ENCODE measurements around the gene ADAMTSL4.

ADAMTSL4 gene

DNA sequence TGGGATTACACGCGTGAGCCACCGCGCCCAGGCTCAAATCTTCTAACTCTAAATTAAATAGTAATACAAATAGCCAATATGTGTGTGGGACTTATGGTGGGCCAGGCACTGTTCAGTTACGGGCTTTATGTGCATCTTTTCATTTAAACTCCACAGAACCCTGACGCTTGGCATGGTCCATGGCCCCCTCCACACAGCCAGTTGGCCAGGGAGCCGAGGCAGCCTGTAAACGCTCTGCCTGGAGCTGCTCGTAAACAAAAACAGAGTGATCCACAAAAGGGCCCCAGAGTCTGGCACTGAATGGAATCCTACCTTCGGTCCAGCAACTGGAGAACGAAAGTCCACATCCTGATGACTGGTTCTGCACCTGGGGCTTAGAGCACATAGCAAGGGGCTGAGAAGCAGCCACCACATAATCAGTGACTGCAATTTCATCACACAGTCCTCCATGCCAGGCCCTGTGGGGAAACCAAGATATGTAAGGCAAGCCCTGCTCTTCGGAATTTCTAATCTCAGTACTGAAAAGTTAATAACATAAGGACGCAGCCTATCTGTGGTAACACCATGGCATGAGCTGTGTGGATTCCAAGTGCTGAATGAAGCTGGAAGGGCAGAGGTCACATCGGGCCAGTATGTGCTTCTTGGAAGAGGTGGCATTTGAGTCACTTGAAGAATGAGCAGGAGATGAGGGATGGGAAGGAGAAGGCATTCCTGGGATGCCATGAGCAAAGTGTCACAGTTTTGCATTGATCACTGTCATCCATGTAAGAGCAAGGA, 13.5 kb upstream of the ADAMTSL4 start:
- ATAC-seq: no peak
- no peak for DNase-seq

DNA sequence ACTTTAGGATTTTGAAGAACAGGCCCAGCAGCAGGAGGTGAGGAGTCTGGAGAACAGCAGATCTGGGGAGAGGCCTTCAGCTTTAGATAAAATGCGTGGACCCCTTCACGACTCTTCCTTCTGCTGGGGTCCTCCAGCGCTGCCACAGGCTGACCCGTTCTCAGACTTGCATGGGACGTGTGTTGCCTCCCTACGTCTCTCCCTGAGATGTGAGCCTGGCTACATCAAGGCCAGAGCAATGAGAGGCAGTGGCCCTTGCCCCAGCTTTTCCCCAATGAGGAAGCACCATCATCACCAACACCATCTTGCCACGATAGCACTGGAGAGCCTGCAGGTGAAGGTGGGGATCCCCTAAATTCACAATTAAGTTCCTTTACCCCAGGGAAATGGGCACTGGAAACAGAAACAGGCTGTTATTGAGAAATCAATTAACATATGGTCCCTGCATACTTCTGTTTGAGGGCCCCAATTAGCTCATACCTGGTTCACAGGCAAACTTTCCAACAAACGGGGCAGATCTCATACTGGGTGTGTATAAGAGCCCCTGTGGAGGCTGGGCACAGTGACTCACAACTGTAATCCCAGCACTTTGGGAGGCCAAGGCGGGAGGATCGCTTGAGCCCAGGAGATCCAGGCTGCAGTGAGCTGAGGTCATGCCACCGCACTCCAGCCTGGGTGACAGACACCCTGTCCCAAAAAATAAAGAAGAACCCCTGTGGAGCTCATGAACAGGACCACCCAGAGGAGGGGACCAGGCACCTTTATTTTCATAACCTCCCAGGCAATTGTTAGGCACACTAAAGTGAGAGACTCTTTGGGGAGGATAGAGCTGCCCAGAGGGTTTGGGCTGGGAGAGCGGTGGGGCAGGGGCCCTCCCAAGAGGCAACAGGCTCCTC, 12.1 kb upstream of the ADAMTSL4 start:
- DNase-seq (no peak), ATAC-seq (no peak)

DNA sequence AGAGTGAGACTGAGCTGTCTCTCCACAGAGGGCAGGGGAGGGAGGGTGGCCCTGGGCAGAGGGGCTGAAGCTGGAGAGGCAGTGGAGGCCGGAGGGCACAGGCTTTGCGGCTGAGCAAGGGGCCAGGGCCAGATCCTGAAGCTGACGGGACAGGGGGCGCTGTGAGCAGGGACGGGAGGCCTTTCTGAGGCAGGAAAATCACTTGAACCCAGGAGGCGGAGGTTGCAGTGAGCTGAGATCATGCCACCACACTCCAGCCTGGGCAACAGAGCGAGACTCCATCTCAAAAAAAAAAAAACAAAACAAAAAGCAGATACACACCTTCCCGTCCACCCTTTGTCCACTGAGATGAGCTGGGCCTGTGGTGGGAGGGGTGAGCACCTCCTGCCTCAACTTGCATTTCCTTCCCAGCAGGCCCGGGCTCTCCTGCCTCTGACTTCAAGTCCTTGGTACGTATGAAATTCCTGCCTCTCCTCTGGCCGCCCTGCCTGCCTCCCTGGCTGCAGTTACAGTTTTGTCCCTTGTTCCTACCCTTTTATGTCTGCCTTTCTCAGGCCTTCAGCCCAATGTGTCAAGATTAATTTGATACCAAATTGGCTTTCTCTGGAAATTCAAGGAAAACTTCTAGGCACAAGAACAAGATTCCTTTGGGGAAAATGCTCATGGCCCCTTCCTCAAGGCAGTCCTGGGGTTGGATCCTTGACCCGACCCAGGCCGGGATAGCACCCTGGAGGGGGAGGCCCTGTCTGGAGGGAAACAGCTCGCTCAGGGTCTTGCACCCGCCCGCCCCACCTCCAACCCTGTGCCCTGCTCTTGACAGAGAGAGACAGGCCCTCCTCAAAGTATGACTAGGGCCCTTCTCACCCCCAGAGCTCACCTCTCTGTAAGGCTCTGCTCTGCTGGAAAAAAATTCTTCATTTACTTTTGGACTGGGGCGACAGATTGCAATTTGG, 11.2 kb upstream of the ADAMTSL4 start:
- no peak for DNase-seq
- ATAC-seq: no peak

DNA sequence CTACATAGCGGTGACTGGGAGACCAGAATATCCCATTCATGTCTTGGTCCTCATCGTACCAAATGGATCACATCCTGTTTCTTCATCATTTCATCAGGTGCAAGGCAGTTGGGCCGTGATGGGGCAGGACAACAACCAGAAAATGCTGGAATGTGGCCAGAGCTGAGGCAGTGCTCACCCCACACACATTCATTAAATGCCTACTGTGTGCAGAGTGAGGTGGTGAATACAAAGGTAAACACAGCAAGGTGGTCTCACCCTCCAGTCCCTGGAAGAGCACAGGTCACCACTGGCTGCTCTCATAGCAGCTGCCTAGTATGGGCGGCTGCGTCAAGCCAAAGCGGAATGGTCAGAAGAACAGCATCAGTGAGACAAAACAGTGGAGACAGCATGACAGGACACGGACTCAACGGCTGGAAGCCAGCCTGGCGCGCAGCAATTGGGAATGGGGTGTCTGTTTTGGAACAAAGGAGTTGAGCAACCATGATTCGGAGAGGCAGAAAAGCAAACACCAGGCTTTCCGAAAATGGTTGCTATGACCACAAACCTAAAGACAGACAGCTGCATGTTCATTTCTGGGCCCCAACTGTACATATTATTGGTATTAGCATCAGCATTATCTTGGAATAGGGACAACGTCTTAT, 5.6 kb upstream of the ADAMTSL4 start:
- no peak for DNase-seq
- ATAC-seq: no peak

DNA sequence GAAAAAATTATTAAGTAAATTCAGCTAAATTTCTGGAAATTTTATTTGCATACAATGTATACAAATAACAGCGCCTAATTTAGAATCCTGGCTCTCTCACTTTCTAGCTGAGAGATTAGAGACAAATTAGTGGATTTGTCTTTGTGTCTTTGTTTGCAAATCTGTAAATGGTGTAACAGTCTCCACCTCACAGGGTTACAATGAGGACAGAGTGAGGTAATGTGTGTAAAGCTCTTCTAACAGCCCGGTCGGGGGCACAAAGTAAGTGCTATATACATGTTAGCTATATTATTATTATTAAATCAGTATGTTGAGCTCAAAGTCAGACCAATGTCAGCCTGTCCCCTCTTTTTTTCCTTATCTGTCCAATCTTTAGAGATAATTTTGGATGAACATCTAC, 5.0 kb upstream of the ADAMTSL4 start:
- ATAC-seq (no peak), DNase-seq (no peak)

DNA sequence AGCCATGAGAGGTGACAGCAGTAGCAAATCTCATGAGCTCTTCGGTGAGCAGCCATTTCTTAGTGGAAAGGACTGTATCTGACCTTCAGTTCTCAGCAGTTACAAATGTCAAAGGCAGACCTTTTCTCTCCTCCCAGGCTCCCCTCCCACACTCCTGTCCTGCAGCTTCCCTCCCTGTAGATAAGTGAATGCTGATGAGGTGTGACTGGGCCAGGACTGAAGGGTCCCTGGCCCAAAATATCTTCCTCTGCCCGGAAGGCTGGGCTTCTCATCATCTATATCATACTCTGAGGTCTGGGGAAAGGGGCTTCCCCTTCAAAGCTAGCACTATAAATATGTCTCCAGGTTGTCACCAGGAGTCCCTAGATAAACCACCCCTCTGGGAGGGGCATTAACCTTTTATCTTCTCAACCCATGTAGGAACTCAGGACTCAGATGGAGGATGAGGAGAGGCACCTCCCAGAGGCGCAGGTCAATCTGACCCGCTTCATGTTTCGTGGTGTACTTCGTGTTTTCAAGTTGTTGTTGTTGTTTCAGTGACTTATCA, 3.6 kb upstream of the ADAMTSL4 start:
- ATAC-seq: peak; percentile 20
- no peak for DNase-seq

DNA sequence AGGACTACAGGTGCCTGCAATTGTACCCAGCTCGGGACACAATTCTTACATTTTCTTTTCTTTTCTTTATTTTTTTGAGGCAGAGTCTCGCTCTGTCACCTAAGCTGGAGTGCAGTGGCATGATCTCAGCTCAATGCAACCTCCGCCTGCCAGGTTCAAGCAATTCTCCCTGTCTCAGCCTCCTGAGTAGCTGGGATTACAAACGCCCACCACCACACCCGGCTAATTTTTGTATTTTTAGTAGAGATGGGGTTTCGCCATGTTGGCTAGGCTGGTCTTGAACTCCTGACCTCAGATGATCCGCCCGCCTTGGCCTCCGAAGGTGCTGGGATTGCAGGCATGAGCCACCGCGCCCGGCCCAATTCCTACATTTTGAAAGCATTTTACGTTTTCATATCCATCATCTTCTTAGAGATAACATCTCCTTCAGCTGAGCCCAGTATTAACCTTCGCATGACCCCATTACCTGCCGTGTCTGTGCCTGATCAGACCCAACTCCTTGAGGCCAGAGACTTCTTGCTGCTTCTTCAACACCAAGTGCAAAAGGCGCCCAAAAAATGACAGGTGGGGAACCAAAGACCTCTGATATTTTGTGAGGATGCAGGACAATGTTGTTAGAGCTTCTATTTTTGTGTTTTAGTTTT, 2.8 kb upstream of the ADAMTSL4 start:
- DNase-seq: no peak
- no peak for ATAC-seq

DNA sequence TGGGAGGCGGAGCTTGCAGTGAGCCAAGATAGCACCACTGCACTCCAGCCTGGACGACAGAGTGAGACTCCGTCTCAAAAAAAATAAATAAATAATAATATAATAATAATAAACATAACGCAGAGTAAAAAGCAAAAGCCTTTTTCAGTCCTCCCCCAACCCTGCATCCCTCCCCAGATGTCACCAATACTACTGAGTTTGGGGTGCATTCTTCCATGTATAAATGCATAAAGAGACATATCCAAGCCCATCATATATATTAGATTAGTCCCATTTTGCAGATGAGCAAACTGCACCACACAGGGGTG, 930 bp upstream of the ADAMTSL4 start:
- ATAC-seq: no peak
- DNase-seq: no peak

DNA sequence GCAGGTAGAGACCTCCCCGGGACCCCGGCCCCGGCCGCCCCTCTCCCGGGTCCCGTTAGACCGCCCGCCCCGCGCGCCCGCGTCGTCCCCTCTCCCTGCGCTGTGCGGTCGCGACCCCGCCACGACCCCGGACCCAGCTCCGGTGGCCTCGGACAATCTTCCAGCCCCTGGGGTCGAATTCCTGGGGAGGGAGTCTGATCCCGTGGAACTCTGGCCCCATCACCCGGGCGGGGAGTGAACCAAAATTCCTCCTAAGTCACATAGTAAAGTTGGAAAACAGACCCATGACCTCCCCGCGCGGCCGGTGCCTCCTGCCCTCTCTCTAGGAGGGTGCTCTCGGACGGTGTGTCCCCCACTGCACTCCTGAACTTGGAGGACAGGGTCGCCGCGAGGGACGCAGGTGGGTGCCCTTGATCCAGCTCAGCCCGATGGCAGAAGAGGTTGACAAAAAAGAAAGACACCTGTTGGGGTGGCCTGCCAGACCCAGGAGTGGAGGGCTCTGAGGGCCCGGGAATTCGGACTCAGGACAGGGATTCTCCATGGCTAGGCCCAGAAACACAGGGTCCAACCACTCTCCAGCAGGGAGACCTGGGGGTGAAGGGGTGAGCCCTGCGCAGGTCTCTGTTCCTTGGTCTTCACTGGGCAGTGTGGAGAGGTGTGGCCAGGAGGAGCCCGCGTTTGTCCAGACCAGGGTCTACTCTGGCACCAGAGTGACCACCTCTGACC, 451 bp downstream of the ADAMTSL4 start:
- DNase-seq (no peak), ATAC-seq (no peak)

DNA sequence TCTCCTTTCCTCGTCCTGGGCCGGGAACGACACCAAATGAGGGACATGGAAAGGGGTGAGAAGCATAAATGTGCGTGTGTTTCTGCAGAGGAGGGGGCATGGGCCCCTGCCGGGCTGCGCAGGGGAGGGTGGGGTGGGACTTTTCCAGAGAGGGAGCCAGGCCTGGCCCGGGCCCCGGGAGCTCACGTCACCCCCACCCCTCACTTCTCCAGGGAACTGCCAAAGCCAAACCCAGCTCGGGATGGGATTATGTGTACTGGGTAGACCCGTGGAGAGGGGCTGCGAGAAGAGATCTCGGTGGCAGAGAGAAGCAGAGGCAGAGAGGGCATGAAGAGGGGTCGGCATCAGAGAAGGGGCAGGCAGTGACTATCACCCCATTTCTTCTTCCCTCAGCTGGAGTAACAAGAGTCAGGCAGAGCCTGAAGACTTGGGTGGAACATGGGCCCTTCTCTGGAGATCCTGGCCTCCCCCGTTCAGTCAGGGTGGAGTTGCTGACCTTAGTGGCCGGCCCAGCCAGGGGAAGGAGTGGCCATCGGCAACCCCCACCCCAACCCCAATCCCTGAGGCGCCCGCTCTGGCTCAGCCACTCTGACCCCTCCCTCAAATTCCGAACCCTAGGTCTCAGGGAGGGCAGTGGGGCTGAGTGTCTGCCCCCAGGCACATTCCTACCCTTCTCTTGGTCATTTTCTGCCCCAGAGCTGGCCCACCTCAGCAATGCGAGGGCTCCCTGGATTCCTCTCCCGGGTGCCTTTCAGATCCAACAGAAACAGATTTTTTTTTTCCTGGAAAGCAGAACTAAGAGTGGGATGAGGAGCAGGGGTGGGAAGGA, 1.2 kb downstream of the ADAMTSL4 start:
- ATAC-seq: no peak
- DNase-seq: no peak

DNA sequence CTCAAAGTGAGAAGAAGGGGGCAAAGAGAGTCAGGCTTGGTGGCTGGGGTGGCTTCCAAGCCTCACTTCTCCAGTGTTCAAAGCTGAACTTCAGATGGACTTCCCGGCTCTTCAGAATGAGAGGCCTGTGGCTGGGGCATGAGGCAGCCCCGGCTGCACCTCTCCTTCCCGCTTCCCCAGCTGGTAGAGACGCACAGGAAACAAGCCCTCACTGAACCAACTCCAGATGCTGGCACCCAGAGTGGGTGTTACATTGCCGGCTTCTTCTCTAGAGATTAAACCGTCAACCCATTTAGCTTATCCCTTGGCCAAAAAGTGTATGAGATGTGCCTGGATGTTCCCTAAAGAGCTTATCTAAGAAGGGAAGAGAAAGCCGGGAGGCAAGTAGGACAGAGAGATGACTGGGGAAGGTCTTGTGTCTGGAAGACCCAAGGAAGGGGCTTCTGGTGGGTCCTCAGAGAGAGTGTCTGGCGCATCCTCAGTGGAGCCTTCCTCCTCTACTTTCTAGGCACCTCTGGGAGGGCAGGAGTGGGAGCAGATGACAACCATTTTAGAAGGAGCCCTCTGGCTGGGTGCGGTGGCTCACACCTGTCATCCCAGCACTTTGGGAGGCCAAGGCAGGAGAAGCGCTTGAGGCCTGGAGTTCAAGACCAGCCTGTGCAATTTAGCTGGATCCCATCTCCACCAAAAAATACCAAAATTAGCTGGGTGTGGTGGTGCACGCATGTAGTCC, 2.0 kb downstream of the ADAMTSL4 start:
- no peak for ATAC-seq
- DNase-seq: no peak

DNA sequence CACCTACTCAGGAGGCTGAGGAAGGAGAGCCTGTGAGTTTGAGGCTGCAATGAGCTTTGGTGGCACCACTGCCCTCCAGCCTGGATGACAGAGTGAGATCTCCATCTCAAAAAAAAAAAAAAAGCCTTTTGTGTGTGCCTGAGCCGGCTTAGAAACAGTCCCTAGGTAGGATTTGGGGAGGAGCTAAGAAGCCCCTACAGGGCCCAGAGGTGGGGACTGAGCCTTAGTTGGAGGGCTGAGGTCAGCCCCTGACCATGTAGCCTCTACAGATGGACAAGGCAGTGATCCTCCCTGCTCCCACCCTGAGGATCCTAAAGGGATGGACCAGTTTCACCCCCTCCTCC, 2.5 kb downstream of the ADAMTSL4 start:
- DNase-seq (no peak), ATAC-seq (no peak)

DNA sequence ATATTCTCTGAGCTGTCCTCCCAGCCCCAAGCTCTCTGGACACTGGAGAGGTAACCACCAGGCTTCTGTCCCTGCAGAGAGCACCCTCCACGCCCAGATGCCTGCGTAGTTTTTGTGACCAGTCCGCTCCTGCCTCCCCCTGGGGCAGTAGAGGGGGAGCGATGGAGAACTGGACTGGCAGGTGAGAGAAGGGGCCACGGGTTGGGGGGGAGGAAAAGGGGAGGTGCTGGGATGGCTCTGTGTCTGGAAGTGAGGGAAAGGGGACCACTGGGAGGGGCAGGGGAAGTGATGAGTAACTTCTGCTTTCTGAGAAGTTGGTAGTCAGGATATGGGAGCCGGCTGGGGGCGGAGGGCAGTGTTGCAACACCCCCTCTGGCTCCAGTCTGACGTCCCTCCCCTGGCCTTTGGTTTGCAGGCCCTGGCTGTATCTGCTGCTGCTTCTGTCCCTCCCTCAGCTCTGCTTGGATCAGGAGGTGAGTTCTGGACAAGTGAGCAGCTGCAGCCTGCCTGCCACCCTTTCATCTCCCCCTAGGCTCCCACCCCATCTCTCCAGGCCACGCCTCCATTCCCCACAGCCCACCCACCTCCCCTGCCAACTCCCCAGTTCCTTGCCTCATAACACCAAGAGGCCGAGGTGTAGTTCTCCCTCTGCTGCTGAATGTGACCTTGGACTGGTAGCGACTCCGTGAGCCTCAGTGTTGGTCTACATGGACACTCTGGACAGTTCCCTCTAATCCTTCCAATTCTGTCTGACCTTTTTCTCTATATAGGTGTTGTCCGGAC, 3.1 kb downstream of the ADAMTSL4 start:
- ATAC-seq (peak; percentile 17), DNase-seq (no peak)

DNA sequence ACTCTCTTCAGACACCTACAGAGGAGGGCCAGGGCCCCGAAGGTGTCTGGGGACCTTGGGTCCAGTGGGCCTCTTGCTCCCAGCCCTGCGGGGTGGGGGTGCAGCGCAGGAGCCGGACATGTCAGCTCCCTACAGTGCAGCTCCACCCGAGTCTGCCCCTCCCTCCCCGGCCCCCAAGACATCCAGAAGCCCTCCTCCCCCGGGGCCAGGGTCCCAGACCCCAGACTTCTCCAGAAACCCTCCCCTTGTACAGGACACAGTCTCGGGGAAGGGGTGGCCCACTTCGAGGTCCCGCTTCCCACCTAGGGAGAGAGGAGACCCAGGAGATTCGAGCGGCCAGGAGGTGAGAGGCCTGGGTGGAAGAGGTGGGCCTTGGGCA, 3.7 kb downstream of the ADAMTSL4 start:
- no peak for ATAC-seq
- no peak for DNase-seq

DNA sequence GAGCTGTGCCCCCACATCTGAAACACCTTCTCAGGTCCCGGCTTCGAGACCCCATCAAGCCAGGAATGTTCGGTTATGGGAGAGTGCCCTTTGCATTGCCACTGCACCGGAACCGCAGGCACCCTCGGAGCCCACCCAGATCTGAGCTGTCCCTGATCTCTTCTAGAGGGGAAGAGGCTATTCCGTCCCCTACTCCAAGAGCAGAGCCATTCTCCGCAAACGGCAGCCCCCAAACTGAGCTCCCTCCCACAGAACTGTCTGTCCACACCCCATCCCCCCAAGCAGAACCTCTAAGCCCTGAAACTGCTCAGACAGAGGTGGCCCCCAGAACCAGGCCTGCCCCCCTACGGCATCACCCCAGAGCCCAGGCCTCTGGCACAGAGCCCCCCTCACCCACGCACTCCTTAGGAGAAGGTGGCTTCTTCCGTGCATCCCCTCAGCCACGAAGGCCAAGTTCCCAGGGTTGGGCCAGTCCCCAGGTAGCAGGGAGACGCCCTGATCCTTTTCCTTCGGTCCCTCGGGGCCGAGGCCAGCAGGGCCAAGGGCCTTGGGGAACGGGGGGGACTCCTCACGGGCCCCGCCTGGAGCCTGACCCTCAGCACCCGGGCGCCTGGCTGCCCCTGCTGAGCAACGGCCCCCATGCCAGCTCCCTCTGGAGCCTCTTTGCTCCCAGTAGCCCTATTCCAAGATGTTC, 4.3 kb downstream of the ADAMTSL4 start:
- DNase-seq (no peak), ATAC-seq (no peak)

DNA sequence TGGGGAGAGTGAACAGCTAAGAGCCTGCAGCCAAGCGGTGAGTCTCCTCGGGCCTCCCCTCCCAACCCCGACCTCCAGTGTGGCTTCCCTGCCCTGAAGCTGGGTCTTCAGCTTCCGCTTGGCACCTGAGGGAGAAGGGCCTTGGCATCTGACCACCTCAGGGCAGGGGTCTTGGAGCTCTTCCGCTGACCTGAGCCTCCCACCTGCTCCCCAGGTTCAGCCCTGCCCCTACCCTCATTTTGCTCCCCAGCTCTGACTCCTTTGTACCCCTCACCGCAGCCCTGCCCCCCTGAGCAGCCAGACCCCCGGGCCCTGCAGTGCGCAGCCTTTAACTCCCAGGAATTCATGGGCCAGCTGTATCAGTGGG, 4.9 kb downstream of the ADAMTSL4 start:
- no peak for DNase-seq
- ATAC-seq: no peak

DNA sequence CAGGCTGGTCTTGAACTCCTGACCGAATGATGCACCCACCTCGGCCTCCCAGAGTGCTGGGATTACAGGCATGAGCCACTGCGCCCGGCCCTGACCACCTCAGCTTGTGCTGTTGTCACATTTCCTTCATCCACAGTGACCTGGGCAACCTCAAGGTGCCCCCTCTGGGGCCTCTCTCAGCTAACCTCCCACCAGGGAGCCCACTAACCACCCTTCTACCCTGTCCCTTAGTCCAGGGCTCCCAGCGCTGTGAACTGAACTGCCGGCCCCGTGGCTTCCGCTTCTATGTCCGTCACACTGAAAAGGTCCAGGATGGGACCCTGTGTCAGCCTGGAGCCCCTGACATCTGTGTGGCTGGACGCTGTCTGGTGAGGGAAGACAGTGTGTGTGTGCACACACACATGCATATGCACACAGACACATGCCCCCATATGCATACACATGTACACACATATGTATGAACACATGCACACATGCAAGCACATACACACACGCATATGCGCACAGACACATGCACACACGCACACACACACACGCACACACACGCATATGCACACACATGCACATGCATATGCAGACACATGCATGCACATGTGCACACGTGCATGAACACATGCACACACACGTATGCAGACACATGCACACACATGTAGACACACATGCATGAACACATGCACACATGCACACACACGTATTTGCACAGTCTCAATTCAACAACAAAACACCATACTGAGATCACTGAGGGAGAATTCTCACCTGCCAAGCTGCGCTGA, 6.2 kb downstream of the ADAMTSL4 start:
- DNase-seq (no peak), ATAC-seq (no peak)
